Breast epithelium (tissue), 3 donors: Measurements from ENCODE around the gene PHTF2.

Source experiments
- POLR2A ChIP-seq: fragments of 450-650 bp; IDR thresholded peaks from one replicate; pipeline ENCODE4 v1.6.1; 2016; ENCODE audit warnings: antibody characterized with exemption, mild to moderate bottlenecking, moderate library complexity
- POLR2AphosphoS5 ChIP-seq, 3 donors: sonication (generic); formaldehyde crosslinking; IDR thresholded peaks; one replicate each; pipeline ENCODE4 v1.6.1; 2017; ENCODE audit warnings: antibody characterized with exemption in 3 of 3
- TF ChIP-seq, protein P1 (sequence below), 3 donors: fragments of 450-650 bp; IDR thresholded peaks; one replicate each; pipeline ENCODE4 v1.5.1; 2016 to 2017; ENCODE audit warnings: antibody characterized with exemption in 3 of 3, mild to moderate bottlenecking in 3 of 3, moderate library complexity in 3 of 3

DNA sequence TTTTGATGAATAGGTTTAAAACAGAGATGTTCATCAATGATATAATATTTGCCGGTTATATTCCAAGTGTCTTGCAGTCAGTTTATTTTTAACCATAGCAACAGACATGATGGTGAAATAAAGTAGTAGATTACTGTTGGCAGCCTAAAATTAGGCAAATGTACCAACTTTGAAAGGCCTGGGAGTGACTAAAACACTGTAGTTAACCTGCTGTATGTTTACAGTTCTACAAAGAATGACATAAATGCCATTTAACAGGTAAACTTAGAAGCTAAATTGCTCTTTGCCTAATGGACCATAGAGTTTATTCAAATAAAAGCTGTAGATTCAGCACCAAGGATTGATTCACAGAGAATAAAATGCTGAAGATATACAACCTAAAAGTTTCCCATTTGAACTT, 64.1 kb downstream of the PHTF2 start:
- TF ChIP-seq POLR2A: no peak
- TF ChIP-seq, protein P1, sequence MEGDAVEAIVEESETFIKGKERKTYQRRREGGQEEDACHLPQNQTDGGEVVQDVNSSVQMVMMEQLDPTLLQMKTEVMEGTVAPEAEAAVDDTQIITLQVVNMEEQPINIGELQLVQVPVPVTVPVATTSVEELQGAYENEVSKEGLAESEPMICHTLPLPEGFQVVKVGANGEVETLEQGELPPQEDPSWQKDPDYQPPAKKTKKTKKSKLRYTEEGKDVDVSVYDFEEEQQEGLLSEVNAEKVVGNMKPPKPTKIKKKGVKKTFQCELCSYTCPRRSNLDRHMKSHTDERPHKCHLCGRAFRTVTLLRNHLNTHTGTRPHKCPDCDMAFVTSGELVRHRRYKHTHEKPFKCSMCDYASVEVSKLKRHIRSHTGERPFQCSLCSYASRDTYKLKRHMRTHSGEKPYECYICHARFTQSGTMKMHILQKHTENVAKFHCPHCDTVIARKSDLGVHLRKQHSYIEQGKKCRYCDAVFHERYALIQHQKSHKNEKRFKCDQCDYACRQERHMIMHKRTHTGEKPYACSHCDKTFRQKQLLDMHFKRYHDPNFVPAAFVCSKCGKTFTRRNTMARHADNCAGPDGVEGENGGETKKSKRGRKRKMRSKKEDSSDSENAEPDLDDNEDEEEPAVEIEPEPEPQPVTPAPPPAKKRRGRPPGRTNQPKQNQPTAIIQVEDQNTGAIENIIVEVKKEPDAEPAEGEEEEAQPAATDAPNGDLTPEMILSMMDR (IDR thresholded peaks at IDR 0.05): no peak
- no peak for TF ChIP-seq POLR2AphosphoS5 (IDR thresholded peaks at IDR 0.05)
